ENCODE measurements around the gene ABHD3. TPM values are rescaled to one million over a fixed set of nuclear protein-coding genes. Genes with fewer than 3 reads are reported as not detected.

The ABHD3 gene
- total and polyA plus RNA-seq, 2 of the 8 experiments (the other 6 are each of a cell fraction or from before 2014, with no cell fraction given), result 8.4 to 12.1 TPM

DNA sequence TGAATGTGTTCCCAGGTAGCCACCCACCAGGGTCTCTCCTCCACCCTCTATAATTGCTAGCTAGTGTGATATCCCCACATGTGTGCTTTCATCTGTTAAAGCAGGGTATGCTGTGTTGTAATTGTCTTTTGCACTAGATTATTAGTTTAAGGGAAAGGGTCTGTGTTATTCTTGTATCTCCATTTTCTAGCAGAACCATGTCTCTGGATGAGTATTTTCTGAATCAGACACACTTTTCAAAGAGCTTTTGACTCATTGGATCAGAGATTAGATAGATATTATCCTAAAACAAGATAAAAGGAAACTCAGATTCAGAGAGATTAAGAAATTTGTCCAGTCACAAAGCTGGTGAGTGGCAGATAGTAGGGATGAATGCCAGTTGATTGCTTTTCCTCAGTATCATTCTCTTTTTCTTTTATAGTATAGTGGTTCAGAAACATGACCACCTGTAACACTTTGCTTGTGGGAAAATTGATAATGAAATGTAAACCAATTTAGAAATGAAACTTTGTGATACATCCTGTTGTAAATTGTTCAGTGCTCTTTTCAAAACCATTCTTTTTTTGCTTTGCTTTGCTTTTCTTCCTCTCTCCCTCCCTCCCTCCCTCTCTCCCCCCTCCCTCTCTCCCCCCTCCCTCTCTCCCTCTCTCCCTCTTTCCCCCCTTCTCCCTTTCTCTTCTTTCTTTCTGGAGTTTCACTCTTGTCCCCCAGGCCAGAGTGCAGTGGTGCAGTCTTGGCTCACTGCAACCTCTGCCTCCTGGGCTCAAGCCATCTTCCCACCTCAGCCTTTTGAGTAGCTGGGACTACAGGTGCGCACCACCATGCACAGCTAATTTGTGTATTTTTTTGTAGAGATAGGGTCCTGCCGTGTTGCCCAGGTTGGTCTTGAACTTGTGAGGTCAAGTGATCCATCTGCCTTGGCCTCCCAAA lies 43.5 kb upstream of the ABHD3 start (continued):
- no peak for TF ChIP-seq BRCA1 (IDR thresholded peaks at IDR 0.05; ENCODE audit: low read depth, low read length)
- TF ChIP-seq EP300 (IDR thresholded peaks at IDR 0.05; ENCODE audit: borderline replicate concordance in 1 of 2, low read depth in 2 of 2, low read length in 2 of 2), result no peak

All from H1 (cell line).